GM23338 (cell line): Measurements from ENCODE around the gene PPARD. TPM values are rescaled to one million over a fixed set of nuclear protein-coding genes. Genes with fewer than 3 reads are reported as not detected.

Experiments used
- ATAC-seq: fragments of 200-7000 bp; cut with Tn5 transposase; 3 replicates; pipeline ENCODE4 v1.9.1; 2020
- DNase-seq: peaks from one replicate; pipeline ENCODE4 v3.0.0-alpha.2; 2015; ENCODE audit warnings: low spot score
- H2AFZ ChIP-seq: fragments of 200-600 bp; sonication (generic); 2 replicates; pipeline ENCODE4 v1.8.0; 2016; ENCODE audit warnings: antibody characterized with exemption, mild to moderate bottlenecking, moderate library complexity
- H3F3A ChIP-seq: fragments of 200-600 bp; sonication (generic); replicated peaks from 2 replicates; pipeline ENCODE4 v1.8.0; 2017; ENCODE audit warnings: antibody characterized with exemption, mixed run types, low read depth
- H3K27ac ChIP-seq: fragments of 200-600 bp; sonication (generic); 2 replicates; pipeline ENCODE4 v1.6.1; 2016; ENCODE audit warnings: low read depth
- H3K27me3 ChIP-seq: fragments of 200-600 bp; sonication (generic); 2 replicates; pipeline ENCODE4 v1.8.0; 2016; ENCODE audit warnings: mild to moderate bottlenecking, mixed run types, moderate library complexity; ENCODE audit not compliant: insufficient read depth
- H3K36me3 ChIP-seq: fragments of 200-600 bp; sonication (generic); 2 replicates; pipeline ENCODE4 v1.8.0; 2016; ENCODE audit warnings: mild to moderate bottlenecking; ENCODE audit not compliant: insufficient read depth
- H3K4me1 ChIP-seq: fragments of 200-600 bp; sonication (generic); 2 replicates; pipeline ENCODE4 v1.8.0; 2016; ENCODE audit warnings: mild to moderate bottlenecking, moderate library complexity; ENCODE audit not compliant: insufficient read depth
- H3K4me2 ChIP-seq: fragments of 200-600 bp; sonication (generic); 2 replicates; pipeline ENCODE4 v1.7.1; 2017; ENCODE audit warnings: mixed run types
- H3K4me3 ChIP-seq: fragments of 200-600 bp; sonication (generic); 2 replicates; pipeline ENCODE4 v1.6.1; 2016; ENCODE audit warnings: mixed run types
- H3K79me2 ChIP-seq: fragments of 200-600 bp; sonication (generic); replicated peaks from 2 replicates; pipeline ENCODE4 v1.8.0; 2017; ENCODE audit warnings: mild to moderate bottlenecking; ENCODE audit not compliant: insufficient read depth
- H3K9me2 ChIP-seq: fragments of 200-600 bp; sonication (generic); 2 replicates; pipeline ENCODE4 v1.8.0; 2017; ENCODE audit not compliant: insufficient read depth
- H4K20me1 ChIP-seq: fragments of 200-600 bp; sonication (generic); replicated peaks from 2 replicates; pipeline ENCODE4 v1.8.0; 2017; ENCODE audit warnings: mild to moderate bottlenecking; ENCODE audit not compliant: insufficient read depth
- H3K27ac Mint-ChIP-seq: 2 replicates; pipeline ENCODE4 v1.8.0; 2020; ENCODE audit warnings: inconsistent platforms, mild to moderate bottlenecking, moderate library complexity, mixed read lengths
- H3K27me3 Mint-ChIP-seq: 3 replicates; pipeline ENCODE4 v1.8.0; 2022; ENCODE audit warnings: low read depth, mild to moderate bottlenecking, moderate library complexity, mixed read lengths, inconsistent platforms; ENCODE audit not compliant: insufficient read depth, poor library complexity
- H3K36me3 Mint-ChIP-seq: 3 replicates; pipeline ENCODE4 v1.8.0; 2021; ENCODE audit warnings: low read depth, mild to moderate bottlenecking, inconsistent platforms, moderate library complexity, mixed read lengths
- H3K4me1 Mint-ChIP-seq: 3 replicates; pipeline ENCODE4 v1.8.0; 2020; ENCODE audit warnings: mild to moderate bottlenecking, inconsistent platforms, mixed read lengths
- H3K4me3 Mint-ChIP-seq: 3 replicates; pipeline ENCODE4 v1.8.0; 2021; ENCODE audit warnings: moderate library complexity, mild to moderate bottlenecking, inconsistent platforms, mixed read lengths
- H3K9me3 Mint-ChIP-seq: 3 replicates; pipeline ENCODE4 v1.8.0; 2020; ENCODE audit warnings: moderate library complexity, mild to moderate bottlenecking, inconsistent platforms, mixed read lengths
- CREB1 ChIP-seq: fragments of 250-450 bp; sonication (Bioruptor Pico); IDR thresholded peaks from 2 replicates; pipeline ENCODE4 v1.5.0; 2020; ENCODE audit warnings: low read depth, mild to moderate bottlenecking, moderate library complexity
- ETS1 ChIP-seq: IDR thresholded peaks from 2 replicates; pipeline ENCODE4 v1.6.1; 2016; ENCODE audit warnings: antibody characterized with exemption
- EZH2 ChIP-seq: fragments of 200-600 bp; sonication (generic); IDR thresholded peaks from one replicate; pipeline ENCODE4 v1.8.0; 2017; ENCODE audit warnings: antibody characterized with exemption, mild to moderate bottlenecking, low read depth; ENCODE audit not compliant: unreplicated experiment
- EZH2phosphoT487 ChIP-seq: fragments of 200-600 bp; sonication (generic); IDR thresholded peaks from one replicate; pipeline ENCODE4 v1.8.1; 2018; ENCODE audit warnings: antibody characterized with exemption; ENCODE audit not compliant: unreplicated experiment
- JUNB ChIP-seq: IDR thresholded peaks from one replicate; pipeline ENCODE4 v1.6.1; 2016; ENCODE audit warnings: antibody characterized with exemption; ENCODE audit not compliant: unreplicated experiment
- POLR2AphosphoS5 ChIP-seq: IDR thresholded peaks from 2 replicates; pipeline ENCODE4 v1.6.1; 2016; ENCODE audit warnings: antibody characterized with exemption, low read depth
- REST ChIP-seq: IDR thresholded peaks from one replicate; pipeline ENCODE4 v1.6.1; 2018; ENCODE audit warnings: antibody characterized with exemption; ENCODE audit not compliant: unreplicated experiment
- STAT1 ChIP-seq: IDR thresholded peaks from one replicate; pipeline ENCODE4 v1.6.1; 2016; ENCODE audit warnings: antibody characterized with exemption; ENCODE audit not compliant: unreplicated experiment
- ZNF114 ChIP-seq: fragments of 250-450 bp; sonication (Bioruptor Pico); IDR thresholded peaks from 2 replicates; pipeline ENCODE4 v1.5.0; 2020; ENCODE audit warnings: mild to moderate bottlenecking, moderate library complexity
- ZNF331 ChIP-seq: fragments of 250-450 bp; sonication (Bioruptor Pico); IDR thresholded peaks from 2 replicates; pipeline ENCODE4 v1.5.0; 2020; ENCODE audit warnings: low read depth, mild to moderate bottlenecking, moderate library complexity
- polyA plus RNA-seq: library from polyadenylated mRNA; unstranded; fragments of >200 nt; fragmentation: Nextera tagmentation; extraction: Ambion mirVana; gene quantifications from 2 replicates; pipeline ENCODE4 v1.2.1, GENCODE V29; 2016
- total RNA-seq: library from RNA; depleted of rRNA; stranded (reverse); fragments of >200 nt; shearing (Covaris generic); gene quantifications from 2 replicates; pipeline ENCODE4 v1.2.3, GENCODE V29; 2014
- TF ChIP-seq, protein P1 (sequence below), 2 experiments: fragments of 200-600 bp in 1 of 2; sonication (generic) in 1 of 2; conservative IDR thresholded peaks; 2 replicates each; pipeline versions ENCODE4 v1.5.1 to v1.6.1; 2016 to 2017; ENCODE audit warnings: antibody characterized with exemption in 2 of 2, low read depth in 2 of 2, mild to moderate bottlenecking in 2 of 2, moderate library complexity in 1 of 2

Gene PPARD
- total and polyA plus RNA-seq, 2 experiments from 2014 or later = 5.1 to 9.7 TPM

DNA sequence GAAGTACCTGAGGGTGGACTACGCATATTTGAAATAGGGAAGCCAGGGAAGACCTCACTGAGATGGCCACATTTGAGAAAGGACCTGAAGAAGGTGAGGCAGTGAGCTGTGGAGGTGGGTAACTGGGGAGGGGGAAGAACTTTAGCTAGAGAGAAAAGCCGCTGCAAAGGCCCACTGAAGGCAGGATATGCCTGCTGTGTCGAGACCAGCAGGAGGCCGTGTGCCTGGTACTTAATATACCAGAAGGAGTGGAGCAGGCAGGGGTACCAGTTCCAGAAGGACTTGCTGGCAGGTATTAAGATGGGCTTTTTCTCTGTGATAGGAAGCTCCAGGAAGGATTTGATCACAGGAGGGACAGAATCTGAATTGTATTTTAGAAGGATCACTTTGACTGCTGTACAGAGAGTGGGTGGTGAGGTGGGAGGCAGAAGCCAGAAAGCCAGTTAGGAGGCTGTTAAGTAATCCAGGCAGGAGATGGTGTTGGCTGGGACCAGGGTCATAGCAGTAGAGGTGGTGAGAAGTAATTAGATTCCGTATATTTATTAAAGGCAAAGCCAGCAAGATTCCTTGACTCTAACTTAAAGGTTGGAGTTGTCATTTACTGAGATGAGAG lies 55.6 kb downstream of the PPARD start:
- peaks cover 9% of the 10 kb centered on the region; the same call in 1 of the 3 replicates for H3K36me3 Mint-ChIP-seq
- Histone ChIP-seq H3K4me3 (no peak overlapping the region), H3K4me2 (0 out of 2 replicates have a peak overlapping the region, but pooled peaks have one; percentile 15), H3F3A (no peaks in the 10 kb centered on the region), H2AFZ (no peak overlapping the region), H4K20me1 (no peaks in the 10 kb centered on the region), H3K9me2 (no peaks in the 10 kb centered on the region), H3K36me3 (no peaks in the 10 kb centered on the region), H3K4me1 (peaks cover 9% of the 10 kb centered on the region), H3K27me3 (no peaks in the 10 kb centered on the region), H3K79me2 (no peaks in the 10 kb centered on the region), H3K27ac (no peak overlapping the region)
- DNase-seq (peak; percentile 45), ATAC-seq (peak; percentile 35; the same call in 2 of the 3 replicates)
- H3K4me1 Mint-ChIP-seq = peaks cover 27% of the 10 kb centered on the region
- TF ChIP-seq CREB1 (CRISPR knock-in tag) (no peak), ETS1 (no peak)
- H3K27ac Mint-ChIP-seq = no peak overlapping the region
- peaks cover 4% of the 10 kb centered on the region; the same call in 2 of the 3 replicates for H3K9me3 Mint-ChIP-seq
- peaks cover 1% of the 10 kb centered on the region for H3K27me3 Mint-ChIP-seq
- H3K4me3 Mint-ChIP-seq = peak overlapping the region; percentile 1; the same call in 1 of the 3 replicates

- Histone ChIP-seq H2AFZ (no peak overlapping the region), H3K4me2 (no peak overlapping the region), H3K4me3 (no peak overlapping the region), H3K27me3 (no peaks in the 10 kb centered on the region), H3K36me3 (no peaks in the 10 kb centered on the region), H3K9me2 (no peaks in the 10 kb centered on the region), H3K79me2 (no peaks in the 10 kb centered on the region), H3F3A (no peaks in the 10 kb centered on the region), H4K20me1 (no peaks in the 10 kb centered on the region), H3K27ac (no peak overlapping the region), H3K4me1 (peaks cover 9% of the 10 kb centered on the region)
- Mint-ChIP-seq H3K9me3 (peaks cover 4% of the 10 kb centered on the region; the same call in 2 of the 3 replicates), H3K4me3 (no peak overlapping the region), H3K36me3 (peaks cover 9% of the 10 kb centered on the region; the same call in 1 of the 3 replicates), H3K27me3 (peaks cover 1% of the 10 kb centered on the region), H3K4me1 (peaks cover 27% of the 10 kb centered on the region), H3K27ac (no peak overlapping the region)
- TF ChIP-seq JUNB = no peak
- DNase-seq (no peak), ATAC-seq (no peak)
These were observed 56.2 kb downstream of the PPARD start for GRCh38 chr6:35398526-35398925.

DNA sequence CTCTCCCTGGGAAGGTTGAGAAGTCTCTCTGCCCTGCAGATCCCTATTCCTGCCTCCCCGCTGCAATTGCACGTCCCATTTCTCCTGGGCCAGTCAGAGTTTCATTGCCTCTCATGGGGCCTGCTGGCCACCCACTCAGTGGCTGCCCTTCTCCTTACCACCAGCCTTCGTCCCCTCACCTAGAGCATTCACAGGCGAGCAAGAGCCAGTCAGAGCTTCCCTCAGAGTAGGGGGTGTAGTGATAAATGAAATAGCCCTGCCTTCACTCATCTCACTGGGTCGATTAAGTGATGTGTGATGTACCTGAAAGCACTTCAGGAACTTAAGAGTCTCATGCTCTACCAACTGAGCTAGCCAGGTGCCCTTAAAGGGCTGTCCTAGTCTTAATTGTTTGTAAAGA lies 57.8 kb downstream of the PPARD start:
- no peak overlapping the region for H3K4me3 Mint-ChIP-seq
- H3K4me3 ChIP-seq = no peak overlapping the region
- peaks cover 21% of the 10 kb centered on the region for H3K4me1 Mint-ChIP-seq
- peaks cover 1% of the 10 kb centered on the region for H3K27me3 Mint-ChIP-seq
- no peak overlapping the region for H3K27ac Mint-ChIP-seq
- H2AFZ ChIP-seq = no peak overlapping the region
- no peak for ATAC-seq
- H3K27me3 ChIP-seq = no peaks in the 10 kb centered on the region
- H3K4me2 ChIP-seq = no peak overlapping the region
- H3K4me1 ChIP-seq = peaks cover 9% of the 10 kb centered on the region
- H3K9me3 Mint-ChIP-seq = peaks cover 4% of the 10 kb centered on the region; the same call in 2 of the 3 replicates
- H3K36me3 Mint-ChIP-seq = peaks cover 9% of the 10 kb centered on the region; the same call in 1 of the 3 replicates
- no peaks in the 10 kb centered on the region for H3K36me3 ChIP-seq
- H3F3A ChIP-seq = no peaks in the 10 kb centered on the region
- no peaks in the 10 kb centered on the region for H4K20me1 ChIP-seq
- no peaks in the 10 kb centered on the region for H3K79me2 ChIP-seq
- no peak overlapping the region for H3K27ac ChIP-seq
- no peaks in the 10 kb centered on the region for H3K9me2 ChIP-seq
- no peak for DNase-seq
- TF ChIP-seq, protein P1, sequence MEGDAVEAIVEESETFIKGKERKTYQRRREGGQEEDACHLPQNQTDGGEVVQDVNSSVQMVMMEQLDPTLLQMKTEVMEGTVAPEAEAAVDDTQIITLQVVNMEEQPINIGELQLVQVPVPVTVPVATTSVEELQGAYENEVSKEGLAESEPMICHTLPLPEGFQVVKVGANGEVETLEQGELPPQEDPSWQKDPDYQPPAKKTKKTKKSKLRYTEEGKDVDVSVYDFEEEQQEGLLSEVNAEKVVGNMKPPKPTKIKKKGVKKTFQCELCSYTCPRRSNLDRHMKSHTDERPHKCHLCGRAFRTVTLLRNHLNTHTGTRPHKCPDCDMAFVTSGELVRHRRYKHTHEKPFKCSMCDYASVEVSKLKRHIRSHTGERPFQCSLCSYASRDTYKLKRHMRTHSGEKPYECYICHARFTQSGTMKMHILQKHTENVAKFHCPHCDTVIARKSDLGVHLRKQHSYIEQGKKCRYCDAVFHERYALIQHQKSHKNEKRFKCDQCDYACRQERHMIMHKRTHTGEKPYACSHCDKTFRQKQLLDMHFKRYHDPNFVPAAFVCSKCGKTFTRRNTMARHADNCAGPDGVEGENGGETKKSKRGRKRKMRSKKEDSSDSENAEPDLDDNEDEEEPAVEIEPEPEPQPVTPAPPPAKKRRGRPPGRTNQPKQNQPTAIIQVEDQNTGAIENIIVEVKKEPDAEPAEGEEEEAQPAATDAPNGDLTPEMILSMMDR (conservative IDR thresholded peaks at IDR 0.05; ENCODE audit: low read depth in 2 of 2) = no peak
- TF ChIP-seq EZH2 = no peak
- no peak for TF ChIP-seq ETS1
- TF ChIP-seq STAT1 = no peak
- TF ChIP-seq CREB1 (CRISPR knock-in tag) = no peak
- TF ChIP-seq REST = no peak
- no peak for TF ChIP-seq EZH2phosphoT487
- TF ChIP-seq ZNF114 (CRISPR knock-in tag) = no peak
- TF ChIP-seq POLR2AphosphoS5 = no peak
- no peak for TF ChIP-seq JUNB
- no peak for TF ChIP-seq ZNF331 (CRISPR knock-in tag)
